CD14-positive monocyte (primary cell): ENCODE results near the gene DPH6. TPM values are rescaled to one million over a fixed set of nuclear protein-coding genes. Genes with fewer than 3 reads are reported as not detected.

Experiments used
- DNase-seq, 3 donors: peaks; one replicate each; pipeline ENCODE4 v3.0.0-alpha.2; 2011 to 2022
- H2AFZ ChIP-seq: 2 replicates; pipeline ENCODE4 v1.6.0; 2012; ENCODE audit warnings: mild to moderate bottlenecking, low read depth, low read length, inconsistent platforms; ENCODE audit not compliant: insufficient read depth, poor library complexity, severe bottlenecking
- H3K27ac ChIP-seq, 2 donors: 1 replicate in 1 of 2; 2 replicates in 1 of 2; pipeline ENCODE4 v1.5.1; 2012 to 2013; ENCODE audit warnings: low read length in 2 of 2, control low read depth in 1 of 2, inconsistent platforms in 1 of 2, low read depth in 1 of 2, mild to moderate bottlenecking in 1 of 2
- H3K27me3 ChIP-seq, 2 donors: one replicate each; pipeline versions ENCODE4 v1.6.0 to v1.6.1; 2011 to 2013; ENCODE audit warnings: low read length in 2 of 2; ENCODE audit not compliant: control insufficient read depth in 2 of 2, insufficient read depth in 2 of 2
- H3K36me3 ChIP-seq, 2 donors: replicated peaks in 1 of 2; 1 replicate in 1 of 2; 2 replicates in 1 of 2; pipeline versions ENCODE4 v1.5.1 to v1.6.1; 2012 to 2013; ENCODE audit warnings: low read length in 2 of 2, control low read depth in 1 of 2, inconsistent platforms in 1 of 2, mild to moderate bottlenecking in 1 of 2; ENCODE audit not compliant: insufficient read depth in 2 of 2, control insufficient read depth in 1 of 2
- H3K4me1 ChIP-seq, 2 donors: 1 replicate in 1 of 2; 2 replicates in 1 of 2; pipeline versions ENCODE4 v1.5.1 to v1.6.1; 2012 to 2013; ENCODE audit warnings: low read length in 2 of 2, control low read depth in 1 of 2, inconsistent platforms in 1 of 2, mild to moderate bottlenecking in 1 of 2, moderate library complexity in 1 of 2; ENCODE audit not compliant: insufficient read depth in 2 of 2, control insufficient read depth in 1 of 2
- H3K4me2 ChIP-seq: replicated peaks from 2 replicates; pipeline ENCODE3; 2012; ENCODE audit warnings: low read length, moderate library complexity, mild to moderate bottlenecking; ENCODE audit not compliant: poor library complexity, severe bottlenecking; ENCODE audit errors: extremely low read depth
- H3K4me3 ChIP-seq, 3 experiments: fragments of 200-600 bp in 1 of 3; sonication (generic) in 1 of 3; replicated peaks in 1 of 3; 1 replicate in 2 of 3; 2 replicates in 1 of 3; pipeline ENCODE4 v1.5.1; 2011 to 2013; ENCODE audit warnings: low read length in 3 of 3, mild to moderate bottlenecking in 3 of 3, control low read depth in 2 of 3, low read depth in 2 of 3, inconsistent platforms in 1 of 3, moderate library complexity in 1 of 3
- H3K79me2 ChIP-seq: 2 replicates; pipeline ENCODE4 v1.6.0; 2012; ENCODE audit warnings: mild to moderate bottlenecking, control low read depth, inconsistent platforms, low read length, moderate library complexity; ENCODE audit not compliant: insufficient read depth
- H3K9ac ChIP-seq: 2 replicates; pipeline ENCODE4 v1.6.0; 2017; ENCODE audit warnings: low read length, mild to moderate bottlenecking; ENCODE audit not compliant: insufficient read depth, poor library complexity, severe bottlenecking
- H3K9me3 ChIP-seq, 2 donors: replicated peaks in 1 of 2; 1 replicate in 1 of 2; 2 replicates in 1 of 2; pipeline versions ENCODE4 v1.5.1 to v1.6.1; 2012 to 2013; ENCODE audit warnings: low read length in 2 of 2, control low read depth in 1 of 2; ENCODE audit not compliant: control insufficient read depth in 1 of 2, insufficient read depth in 1 of 2
- H4K20me1 ChIP-seq: 2 replicates; pipeline ENCODE4 v1.6.0; 2012; ENCODE audit warnings: mild to moderate bottlenecking, low read length, control low read depth, moderate library complexity; ENCODE audit not compliant: insufficient read depth
- H3K27ac Mint-ChIP-seq, 7 donors: one replicate each; pipeline ENCODE4 v1.8.0; 2020; ENCODE audit warnings: mild to moderate bottlenecking in 7 of 7, mixed read lengths in 7 of 7, moderate library complexity in 6 of 7, inconsistent platforms in 2 of 7
- H3K27me3 Mint-ChIP-seq, 3 donors: one replicate each; pipeline ENCODE4 v1.8.0; 2021 to 2022; ENCODE audit warnings: low read depth in 3 of 3, mild to moderate bottlenecking in 3 of 3, mixed read lengths in 3 of 3, moderate library complexity in 3 of 3, inconsistent platforms in 1 of 3
- H3K36me3 Mint-ChIP-seq, 2 donors: one replicate each; pipeline ENCODE4 v1.8.0; 2020; ENCODE audit warnings: mixed read lengths in 2 of 2, inconsistent platforms in 1 of 2, mild to moderate bottlenecking in 1 of 2
- H3K4me1 Mint-ChIP-seq: one replicate; pipeline ENCODE4 v1.8.0; 2020; ENCODE audit warnings: mild to moderate bottlenecking, mixed read lengths
- H3K4me3 Mint-ChIP-seq, 2 donors: one replicate each; pipeline ENCODE4 v1.8.0; 2020; ENCODE audit warnings: mild to moderate bottlenecking in 2 of 2, mixed read lengths in 2 of 2, moderate library complexity in 1 of 2
- H3K9me3 Mint-ChIP-seq, 7 donors: one replicate each; pipeline ENCODE4 v1.8.0; 2020 to 2022; ENCODE audit warnings: mixed read lengths in 7 of 7, mild to moderate bottlenecking in 6 of 7, moderate library complexity in 6 of 7, inconsistent platforms in 2 of 7
- CTCF ChIP-seq: fragments of 200-600 bp; IDR thresholded peaks from one replicate; pipeline ENCODE4 v1.8.0; 2022; ENCODE audit warnings: antibody characterized with exemption, mild to moderate bottlenecking
- WGBS: methylation state at CpG from one replicate; pipeline ENCODE4 v1.1.5; 2013; ENCODE audit warnings: missing lambda C conversion rate; ENCODE audit not compliant: insufficient coverage; 5-methylcytosine and 5-hydroxymethylcytosine counted together
- intact Hi-C, 2 donors: fragments of 100-400 bp; cut with micrococcal nuclease; formaldehyde crosslinking; loops; one replicate each; pipeline versions ENCODE4 v1.15.0 to v1.15.1; 2023
- polyA plus RNA-seq, 3 donors: library from polyadenylated mRNA; depleted of rRNA in 1 of 3; unstranded in 2 of 3; stranded (reverse) in 1 of 3; fragments of 300-500 nt in 2 of 3; fragments of >200 nt in 1 of 3; fragmentation: Illumina TruSeq in 2 of 3; gene quantifications; 1 replicate in 2 of 3; 2 replicates in 1 of 3; pipeline ENCODE4 v1.2.3, GENCODE V29; 2012 to 2021

The DPH6 gene
- polyA plus RNA-seq, 3 donors = 7.6 to 18.2 (median 13.6) TPM

GRCh38 chr15:35533130-35534110 lies 12.5 kb downstream of the DPH6 start:
- Histone ChIP-seq H3K4me1 (no peaks in the 10 kb centered on the region), H3K36me3 (peaks cover 6 to 9% of the 10 kb centered on the region in 2 donors), H3K27ac (no peak overlapping the region), H4K20me1 (no peaks in the 10 kb centered on the region), H3K79me2 (no peaks in the 10 kb centered on the region), H3K9me3 (peaks cover 4 to 6% of the 10 kb centered on the region in 2 donors), H3K9ac (no peak overlapping the region), H3K4me2 (no peak overlapping the region), H2AFZ (no peak overlapping the region), H3K4me3 (no peak overlapping the region), H3K27me3 (no peaks in the 10 kb centered on the region)
- 100% methylated on average over 1 of the region's 2 CpGs for WGBS
- H3K4me1 Mint-ChIP-seq = no peaks in the 10 kb centered on the region
- H3K27ac Mint-ChIP-seq = no peak overlapping the region
- no peaks in the 10 kb centered on the region for H3K27me3 Mint-ChIP-seq
- TF ChIP-seq CTCF = no peak
- H3K9me3 Mint-ChIP-seq = peaks cover 5 to 10% (median 8%) of the 10 kb centered on the region in 7 donors
- no peak overlapping the region for H3K4me3 Mint-ChIP-seq
- peaks cover 30 to 32% of the 10 kb centered on the region in 2 donors for H3K36me3 Mint-ChIP-seq
- DNase-seq = no peak
- intact Hi-C loops = no loop called here

GRCh38 chr15:35530698-35531097 lies 15.3 kb downstream of the DPH6 start:
- Histone ChIP-seq H3K4me1 (no peaks in the 10 kb centered on the region), H3K79me2 (no peaks in the 10 kb centered on the region), H4K20me1 (no peaks in the 10 kb centered on the region), H3K36me3 (peaks cover 0 to 9% of the 10 kb centered on the region in 2 donors), H3K4me3 (no peak overlapping the region), H3K27ac (no peak overlapping the region), H3K9me3 (peaks cover 4 to 6% of the 10 kb centered on the region in 2 donors), H3K9ac (no peak overlapping the region), H3K4me2 (no peak overlapping the region), H3K27me3 (no peaks in the 10 kb centered on the region), H2AFZ (no peak overlapping the region)
- H3K36me3 Mint-ChIP-seq = peaks cover 26 to 28% of the 10 kb centered on the region in 2 donors
- no peak overlapping the region for H3K4me3 Mint-ChIP-seq
- H3K27me3 Mint-ChIP-seq = no peaks in the 10 kb centered on the region
- TF ChIP-seq CTCF = no peak
- no peak overlapping the region for H3K27ac Mint-ChIP-seq
- WGBS = no CpG with 5 or more reads among the region's 2 CpGs
- no peak for DNase-seq
- peaks cover 5 to 10% (median 8%) of the 10 kb centered on the region in 7 donors for H3K9me3 Mint-ChIP-seq
- intact Hi-C loops = no loop called here
- H3K4me1 Mint-ChIP-seq = no peaks in the 10 kb centered on the region
